Adipocyte (in vitro differentiated cells): ENCODE measurements around the gene CRTAC1.

Experiments used
- DNase-seq: peaks from one replicate; pipeline ENCODE4 v3.0.0-alpha.2; 2015; ENCODE audit warnings: low read depth
- H3K27me3 ChIP-seq: replicated peaks from 2 replicates; pipeline ENCODE4 v1.7.0; 2013; ENCODE audit warnings: mild to moderate bottlenecking, low read length, moderate library complexity; ENCODE audit not compliant: control insufficient read depth, insufficient read depth
- H3K36me3 ChIP-seq: 2 replicates; pipeline ENCODE4 v1.7.0; 2013; ENCODE audit warnings: low read length, mild to moderate bottlenecking, moderate library complexity; ENCODE audit not compliant: control insufficient read depth, insufficient read depth, severe bottlenecking
- H3K4me1 ChIP-seq: 2 replicates; pipeline ENCODE4 v1.7.0; 2013; ENCODE audit warnings: mild to moderate bottlenecking, low read length, moderate library complexity; ENCODE audit not compliant: control insufficient read depth, insufficient read depth
- H3K4me3 ChIP-seq: 2 replicates; pipeline ENCODE4 v1.7.0; 2013; ENCODE audit warnings: mild to moderate bottlenecking, low read length, moderate library complexity
- H3K9ac ChIP-seq: 2 replicates; pipeline ENCODE4 v1.7.0; 2013; ENCODE audit warnings: mild to moderate bottlenecking, low read length, moderate library complexity
- H3K9me3 ChIP-seq: 2 replicates; pipeline ENCODE4 v1.7.0; 2013; ENCODE audit warnings: mild to moderate bottlenecking, low read length, moderate library complexity; ENCODE audit not compliant: control insufficient read depth

CRTAC1 gene

DNA sequence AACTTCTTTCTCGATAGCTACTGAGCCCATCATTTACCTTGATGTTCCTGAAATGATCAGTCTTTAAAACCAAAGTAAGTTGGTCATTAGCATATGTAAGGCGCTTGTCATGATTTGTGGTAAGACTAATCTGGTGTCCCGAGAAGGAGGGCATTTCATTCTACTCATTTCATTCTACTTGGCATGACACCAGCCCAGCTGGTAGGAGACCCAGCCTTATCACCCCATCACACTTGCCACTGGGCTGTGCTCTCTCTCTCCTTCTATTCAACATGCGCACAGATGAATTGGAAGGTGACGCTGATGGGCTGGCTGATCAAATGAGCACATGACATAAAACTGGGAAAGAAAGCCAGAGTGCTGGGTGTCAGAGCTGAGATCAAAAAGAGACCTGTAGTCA lies 65.7 kb downstream of the CRTAC1 start:
- H3K9ac ChIP-seq = no peak overlapping the region
- H3K9me3 ChIP-seq = peaks cover 3% of the 10 kb centered on the region
- no peak overlapping the region for H3K4me3 ChIP-seq
- DNase-seq = no peak
- no peaks in the 10 kb centered on the region for H3K4me1 ChIP-seq
- peaks cover 66% of the 10 kb centered on the region for H3K27me3 ChIP-seq
- no peaks in the 10 kb centered on the region for H3K36me3 ChIP-seq

GRCh38 chr10:97961945-97962344 lies 68.5 kb downstream of the CRTAC1 start:
- no peak overlapping the region for H3K9ac ChIP-seq
- no peaks in the 10 kb centered on the region for H3K36me3 ChIP-seq
- H3K27me3 ChIP-seq = peaks cover 59% of the 10 kb centered on the region
- no peak overlapping the region for H3K4me3 ChIP-seq
- H3K4me1 ChIP-seq = no peaks in the 10 kb centered on the region
- no peaks in the 10 kb centered on the region for H3K9me3 ChIP-seq
- no peak for DNase-seq

DNA sequence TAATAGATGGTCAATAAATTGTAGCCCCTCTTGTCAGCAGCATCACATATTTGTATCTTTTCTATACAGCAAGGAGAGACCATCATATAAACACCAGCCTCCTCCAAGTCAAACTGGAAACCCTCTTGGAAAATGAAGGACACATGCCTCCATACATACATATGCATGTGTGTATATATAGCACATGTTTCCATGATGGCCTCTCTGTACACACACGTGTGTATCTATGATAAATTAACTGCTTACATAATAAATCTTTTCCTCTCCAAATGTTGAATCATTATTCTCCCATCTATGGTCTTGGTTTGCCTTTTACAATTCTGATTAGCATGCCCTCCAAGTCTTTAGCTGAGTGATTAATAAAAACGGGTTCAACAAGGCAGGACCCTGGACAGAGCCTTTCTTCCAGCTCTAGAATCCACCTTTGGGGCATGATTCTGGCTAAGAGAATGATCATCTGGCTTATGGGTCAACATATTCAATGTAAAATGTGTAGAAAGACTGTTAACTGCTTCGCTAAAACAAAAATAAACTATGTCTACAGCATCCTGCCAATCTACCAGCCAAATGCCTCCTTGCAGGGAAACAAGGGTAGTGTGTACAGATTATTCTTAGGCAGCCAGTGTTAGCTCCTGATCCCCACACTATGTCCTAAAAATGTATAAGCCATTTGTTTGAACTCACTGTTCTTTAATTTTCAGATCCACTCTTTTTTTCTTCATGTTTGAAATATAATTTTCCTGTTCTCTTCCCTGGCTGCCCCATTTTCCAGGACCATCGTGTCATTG lies 70.0 kb downstream of the CRTAC1 start:
- no peak overlapping the region for H3K4me3 ChIP-seq
- peaks cover 65% of the 10 kb centered on the region for H3K27me3 ChIP-seq
- DNase-seq = no peak
- no peaks in the 10 kb centered on the region for H3K36me3 ChIP-seq
- H3K9ac ChIP-seq = no peak overlapping the region
- H3K9me3 ChIP-seq = no peaks in the 10 kb centered on the region
- H3K4me1 ChIP-seq = no peaks in the 10 kb centered on the region

GRCh38 chr10:97949462-97949861 lies 81.0 kb downstream of the CRTAC1 start:
- H3K27me3 ChIP-seq = peaks cover 33% of the 10 kb centered on the region
- no peak for DNase-seq
- no peaks in the 10 kb centered on the region for H3K36me3 ChIP-seq
- H3K9ac ChIP-seq = no peak overlapping the region
- no peak overlapping the region for H3K4me3 ChIP-seq
- H3K4me1 ChIP-seq = no peaks in the 10 kb centered on the region
- peaks cover 24% of the 10 kb centered on the region for H3K9me3 ChIP-seq

- Histone ChIP-seq H3K4me1 (no peaks in the 10 kb centered on the region), H3K4me3 (no peak overlapping the region), H3K27me3 (peaks cover 27% of the 10 kb centered on the region), H3K9me3 (peaks cover 27% of the 10 kb centered on the region), H3K36me3 (no peaks in the 10 kb centered on the region), H3K9ac (no peak overlapping the region)
- no peak for DNase-seq
These were observed 81.6 kb downstream of the CRTAC1 start for GRCh38 chr10:97948822-97949221.

DNA sequence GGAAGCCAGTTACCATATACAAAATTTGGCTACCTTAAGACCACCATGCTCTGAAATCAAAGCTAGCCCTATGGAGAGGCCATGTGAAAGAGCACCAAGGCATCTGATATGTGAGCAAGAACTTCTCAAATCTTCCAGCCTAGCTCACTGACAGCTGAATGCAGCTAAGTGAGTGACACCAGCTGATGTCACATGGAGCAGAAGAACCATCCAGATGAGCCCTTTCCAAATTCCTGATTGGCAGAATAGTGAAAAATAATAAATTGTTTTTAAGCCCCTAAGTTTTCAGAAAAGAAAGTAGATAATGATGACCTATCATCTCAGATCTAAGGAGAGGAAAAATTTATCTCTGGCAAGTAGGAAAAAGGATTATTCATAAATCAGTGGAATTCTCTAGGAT lies 85.6 kb downstream of the CRTAC1 start:
- Histone ChIP-seq H3K4me1 (no peaks in the 10 kb centered on the region), H3K9ac (no peak overlapping the region), H3K9me3 (peaks cover 31% of the 10 kb centered on the region), H3K36me3 (no peaks in the 10 kb centered on the region), H3K4me3 (no peak overlapping the region), H3K27me3 (peaks cover 21% of the 10 kb centered on the region)
- DNase-seq = no peak

GRCh38 chr10:97943294-97943693 lies 87.1 kb downstream of the CRTAC1 start:
- Histone ChIP-seq H3K27me3 (peaks cover 27% of the 10 kb centered on the region), H3K4me1 (no peaks in the 10 kb centered on the region), H3K36me3 (no peaks in the 10 kb centered on the region), H3K9me3 (peaks cover 29% of the 10 kb centered on the region), H3K9ac (no peak overlapping the region), H3K4me3 (no peak overlapping the region)
- DNase-seq = no peak

- Histone ChIP-seq H3K9ac (no peak overlapping the region), H3K36me3 (no peaks in the 10 kb centered on the region), H3K4me1 (no peaks in the 10 kb centered on the region), H3K4me3 (no peak overlapping the region), H3K27me3 (peaks cover 45% of the 10 kb centered on the region), H3K9me3 (peaks cover 22% of the 10 kb centered on the region)
- no peak for DNase-seq
These were observed 89.9 kb downstream of the CRTAC1 start for GRCh38 chr10:97940534-97940933.

DNA sequence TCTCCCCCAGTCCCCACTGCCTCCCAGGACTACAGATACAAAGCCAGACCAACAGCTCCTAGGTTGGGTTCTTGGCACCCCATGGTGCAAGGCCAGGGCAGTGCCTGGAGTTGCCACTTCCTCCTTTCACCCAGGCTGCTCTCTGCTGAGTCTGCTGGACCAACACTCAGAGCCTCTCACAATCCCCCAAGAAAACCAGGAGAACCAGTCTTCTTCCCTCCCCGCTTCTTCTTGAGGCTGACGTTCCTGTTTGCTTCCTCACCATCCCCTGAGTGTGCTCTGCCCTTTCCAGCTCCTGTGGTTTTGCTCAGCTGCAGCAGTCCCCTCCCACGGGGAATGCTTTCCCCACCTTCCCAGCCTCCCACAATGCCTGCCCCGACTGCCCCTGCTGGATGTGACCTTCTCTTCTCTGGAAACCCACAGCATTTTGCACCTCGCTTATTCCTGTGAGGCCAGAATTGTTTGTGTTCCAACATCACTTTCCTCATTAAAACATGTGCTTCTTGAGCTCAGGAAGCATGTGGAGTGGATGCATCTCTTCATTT lies 90.9 kb downstream of the CRTAC1 start:
- Histone ChIP-seq H3K9ac (no peak overlapping the region), H3K27me3 (peaks cover 50% of the 10 kb centered on the region), H3K4me1 (no peaks in the 10 kb centered on the region), H3K4me3 (no peak overlapping the region), H3K36me3 (no peaks in the 10 kb centered on the region), H3K9me3 (peaks cover 12% of the 10 kb centered on the region)
- DNase-seq = no peak

GRCh38 chr10:97937928-97938327 lies 92.5 kb downstream of the CRTAC1 start:
- no peak overlapping the region for H3K9ac ChIP-seq
- DNase-seq = no peak
- H3K27me3 ChIP-seq = peaks cover 57% of the 10 kb centered on the region
- no peaks in the 10 kb centered on the region for H3K9me3 ChIP-seq
- no peak overlapping the region for H3K4me3 ChIP-seq
- H3K4me1 ChIP-seq = no peaks in the 10 kb centered on the region
- H3K36me3 ChIP-seq = no peaks in the 10 kb centered on the region

DNA sequence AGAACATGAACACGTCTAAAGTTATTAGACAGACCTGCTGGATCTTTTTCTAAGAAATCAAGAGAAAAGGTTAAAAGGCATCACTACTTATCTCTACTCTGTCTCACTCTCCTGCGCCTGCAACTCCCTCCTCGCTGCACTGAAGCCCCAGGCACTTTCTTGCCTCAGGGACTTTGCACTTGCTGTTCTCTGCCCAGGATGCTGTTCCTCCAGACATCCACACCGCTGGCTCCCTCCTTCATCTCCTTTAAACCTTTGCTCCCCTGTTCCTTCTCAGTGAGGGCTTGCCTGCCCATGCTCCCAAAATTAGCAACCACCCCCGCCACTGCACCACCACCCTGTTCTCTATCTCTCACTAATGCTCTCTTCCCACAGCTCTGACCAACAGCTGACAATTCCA lies 93.4 kb downstream of the CRTAC1 start:
- Histone ChIP-seq H3K27me3 (peaks cover 63% of the 10 kb centered on the region), H3K4me3 (no peak overlapping the region), H3K9me3 (no peaks in the 10 kb centered on the region), H3K4me1 (no peaks in the 10 kb centered on the region), H3K36me3 (no peaks in the 10 kb centered on the region), H3K9ac (no peak overlapping the region)
- no peak for DNase-seq

DNA sequence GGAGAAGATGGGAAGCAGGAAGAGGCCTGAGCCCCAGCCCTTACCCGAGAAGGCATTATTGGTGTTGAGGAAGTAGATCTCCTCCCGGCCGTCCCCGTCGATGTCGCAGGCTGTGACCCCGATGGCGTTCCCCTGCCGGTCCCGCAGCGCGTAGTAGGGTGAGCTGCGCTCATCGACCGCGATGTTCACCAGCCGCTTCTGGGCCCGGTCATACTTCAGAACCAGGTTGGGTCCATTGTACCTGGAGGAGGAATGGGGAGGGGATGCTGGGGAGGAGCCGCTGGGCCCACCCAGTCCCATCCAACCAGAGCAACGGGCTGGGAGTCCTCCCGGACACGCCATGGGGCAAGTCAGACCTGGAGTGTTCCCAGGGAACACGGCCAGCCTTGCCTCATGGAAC lies 94.3 kb downstream of the CRTAC1 start:
- no peak for DNase-seq
- peaks cover 65% of the 10 kb centered on the region for H3K27me3 ChIP-seq
- no peak overlapping the region for H3K9ac ChIP-seq
- no peaks in the 10 kb centered on the region for H3K36me3 ChIP-seq
- no peak overlapping the region for H3K4me3 ChIP-seq
- no peaks in the 10 kb centered on the region for H3K9me3 ChIP-seq
- no peaks in the 10 kb centered on the region for H3K4me1 ChIP-seq
